OCI-LY3 (cell line): ENCODE data around the gene DNM1.
"Not testable (repeated sequence)": the region's sequence is repeated elsewhere in the genome, so short reads cannot be mapped to it uniquely, and the experiment has no call there.

ENCODE experiments used
- H2AFZ ChIP-seq: fragments of 200-600, 300-600 bp; shearing (Covaris generic); 2 replicates; pipeline ENCODE4 v1.6.0; 2014; ENCODE audit warnings: antibody characterized with exemption, low read depth, low read length
- H3K27ac ChIP-seq: fragments of 200-600, 300-600 bp; sonication (generic); 2 replicates; pipeline ENCODE4 v1.5.1; 2014; ENCODE audit warnings: mild to moderate bottlenecking, low read length, moderate library complexity, mixed read lengths
- H3K27me3 ChIP-seq: fragments of 200-600, 300-600 bp; sonication (generic); 2 replicates; pipeline ENCODE4 v1.6.1; 2014; ENCODE audit warnings: low read depth, low read length, mixed read lengths
- H3K36me3 ChIP-seq: fragments of 200-600, 300-600 bp; sonication (generic); replicated peaks from 2 replicates; pipeline ENCODE3; 2014; ENCODE audit warnings: low read depth, low read length, mixed read lengths
- H3K4me1 ChIP-seq: fragments of 300-600, 200-600 bp; sonication (generic); 2 replicates; pipeline ENCODE4 v1.6.1; 2014; ENCODE audit warnings: low read length, mixed read lengths
- H3K4me2 ChIP-seq: fragments of 200-600, 300-600 bp; sonication (generic); 2 replicates; pipeline ENCODE4 v1.6.1; 2014; ENCODE audit warnings: low read length, mixed read lengths
- H3K4me3 ChIP-seq: fragments of 300-600, 200-600 bp; sonication (generic); 2 replicates; pipeline ENCODE4 v1.5.1; 2014; ENCODE audit warnings: antibody characterized with exemption, mild to moderate bottlenecking, low read length, moderate library complexity
- H3K79me2 ChIP-seq: fragments of 300-600, 200-600 bp; shearing (Covaris generic); 2 replicates; pipeline ENCODE4 v1.6.1; 2014; ENCODE audit warnings: mild to moderate bottlenecking, low read length, mixed read lengths
- H3K9ac ChIP-seq: fragments of 300-600, 200-600 bp; shearing (Covaris generic); 2 replicates; pipeline ENCODE4 v1.6.0; 2014; ENCODE audit warnings: mild to moderate bottlenecking, low read length, moderate library complexity
- H3K9me3 ChIP-seq: fragments of 200-600, 300-600 bp; shearing (Covaris generic); 2 replicates; pipeline ENCODE4 v1.6.1; 2014; ENCODE audit warnings: low read length, mixed read lengths; ENCODE audit not compliant: insufficient read depth
- H4K20me1 ChIP-seq: fragments of 200-600, 300-600 bp; sonication (generic); 2 replicates; pipeline ENCODE4 v1.6.1; 2016; ENCODE audit warnings: low read length, mixed read lengths; ENCODE audit not compliant: insufficient read depth
- CTCF ChIP-seq: fragments of 200-600, 300-600 bp; sonication (generic); IDR thresholded peaks from 2 replicates; pipeline ENCODE4 v1.5.1; 2014; ENCODE audit warnings: antibody characterized with exemption, low read length, low read depth
- EZH2phosphoT487 ChIP-seq: fragments of 200-600 bp; shearing (Covaris generic); IDR thresholded peaks from 2 replicates; pipeline ENCODE4 v1.6.1; 2018; ENCODE audit warnings: antibody characterized with exemption, mixed run types, low read depth

The DNM1 gene

GRCh38 chr9:128224877-128225276, 21.7 kb downstream of the DNM1 start:
- Histone ChIP-seq H3K4me3 (no peak overlapping the region), H3K27me3 (no peaks in the 10 kb centered on the region; the same call in 1 of the 2 replicates), H3K79me2 (no peaks in the 10 kb centered on the region), H4K20me1 (no peaks in the 10 kb centered on the region), H3K36me3 (no peaks in the 10 kb centered on the region), H3K9me3 (no peaks in the 10 kb centered on the region), H3K4me2 (no peak overlapping the region), H2AFZ (no peak overlapping the region), H3K27ac (no peak overlapping the region), H3K9ac (no peak overlapping the region), H3K4me1 (peaks cover 6% of the 10 kb centered on the region; the same call in 1 of the 2 replicates)
- TF ChIP-seq CTCF (no peak), EZH2phosphoT487 (no peak)

GRCh38 chr9:128225770-128226411, 22.7 kb downstream of the DNM1 start:
- Histone ChIP-seq H3K4me1 (peaks cover 6% of the 10 kb centered on the region; the same call in 1 of the 2 replicates), H3K9me3 (no peaks in the 10 kb centered on the region), H3K4me2 (no peak overlapping the region), H4K20me1 (no peaks in the 10 kb centered on the region), H3K79me2 (no peaks in the 10 kb centered on the region), H3K27me3 (no peaks in the 10 kb centered on the region; the same call in 1 of the 2 replicates), H3K27ac (no peak overlapping the region), H2AFZ (no peak overlapping the region), H3K9ac (no peak overlapping the region), H3K36me3 (no peaks in the 10 kb centered on the region), H3K4me3 (no peak overlapping the region)
- TF ChIP-seq CTCF (no peak), EZH2phosphoT487 (no peak)

- no peaks in the 10 kb centered on the region for H3K79me2 ChIP-seq
- no peak overlapping the region for H3K4me2 ChIP-seq
- no peak overlapping the region for H3K4me3 ChIP-seq
- H3K27me3 ChIP-seq = no peaks in the 10 kb centered on the region; the same call in 1 of the 2 replicates
- H4K20me1 ChIP-seq = no peaks in the 10 kb centered on the region
- peaks cover 6% of the 10 kb centered on the region; the same call in 1 of the 2 replicates for H3K4me1 ChIP-seq
- H3K27ac ChIP-seq = no peak overlapping the region
- TF ChIP-seq EZH2phosphoT487 = no peak
- no peak for TF ChIP-seq CTCF
- H3K9me3 ChIP-seq = no peaks in the 10 kb centered on the region
- no peak overlapping the region for H3K9ac ChIP-seq
- no peak overlapping the region for H2AFZ ChIP-seq
- no peaks in the 10 kb centered on the region for H3K36me3 ChIP-seq
Measured at GRCh38 chr9:128226412-128226801, 23.2 kb downstream of the DNM1 start.

- not testable (repeated sequence) for H2AFZ ChIP-seq, H3K27ac ChIP-seq, H3K36me3 ChIP-seq, H3K9me3 ChIP-seq, H3K27me3 ChIP-seq, H3K79me2 ChIP-seq, H3K4me2 ChIP-seq, H3K4me3 ChIP-seq, H4K20me1 ChIP-seq, H3K9ac ChIP-seq, H3K4me1 ChIP-seq
Measured at GRCh38 chr9:128230897-128231296, 27.7 kb downstream of the DNM1 start.
